NCI-H510A treated with DMSO at 0.1 percent for 48 hours (cell line): Measurements from ENCODE around the gene RABGAP1L.
A peak's percentile ranks its signal among the peaks of the same experiment; 100 is the strongest.
"Not testable (repeated sequence)": the region's sequence is repeated elsewhere in the genome, so short reads cannot be mapped to it uniquely, and the experiment has no call there.

Experiments used
- DNase-seq: peaks from one replicate; lab custom pipeline; 2025; lab: John Stamatoyannopoulos, UW

RABGAP1L gene

GRCh38 chr1:174577681-174578080 lies 418.4 kb downstream of the RABGAP1L start:
- no peak for DNase-seq

GRCh38 chr1:174580801-174581200 lies 421.5 kb downstream of the RABGAP1L start:
- no peak for DNase-seq

- DNase-seq = no peak
Observed at GRCh38 chr1:174583316-174583715, 424.0 kb downstream of the RABGAP1L start.

- DNase-seq = no peak
Observed at GRCh38 chr1:174584071-174584470, 424.8 kb downstream of the RABGAP1L start.

- not testable (repeated sequence) for DNase-seq
Observed at GRCh38 chr1:174588618-174589017, 429.3 kb downstream of the RABGAP1L start.

- DNase-seq = peak; percentile 2
Observed at GRCh38 chr1:174605198-174605597, 445.9 kb downstream of the RABGAP1L start.

- DNase-seq = no peak
Observed at GRCh38 chr1:174606471-174606870, 447.2 kb downstream of the RABGAP1L start.

- not testable (repeated sequence) for DNase-seq
Observed at GRCh38 chr1:174617905-174618304, 458.6 kb downstream of the RABGAP1L start.

GRCh38 chr1:174623324-174624035 lies 464.2 kb downstream of the RABGAP1L start:
- no peak for DNase-seq

GRCh38 chr1:174626031-174627025 lies 467.0 kb downstream of the RABGAP1L start:
- no peak for DNase-seq

GRCh38 chr1:174637487-174637886 lies 478.2 kb downstream of the RABGAP1L start:
- no peak for DNase-seq

GRCh38 chr1:174639461-174639860 lies 480.1 kb downstream of the RABGAP1L start:
- no peak for DNase-seq

- DNase-seq = no peak
Observed at GRCh38 chr1:174640783-174641182, 481.5 kb downstream of the RABGAP1L start.

GRCh38 chr1:174642393-174642792 lies 483.1 kb downstream of the RABGAP1L start:
- no peak for DNase-seq

- DNase-seq = no peak
Observed at GRCh38 chr1:174643206-174643605, 483.9 kb downstream of the RABGAP1L start.

- not testable (repeated sequence) for DNase-seq
Observed at GRCh38 chr1:174649572-174649971, 490.3 kb downstream of the RABGAP1L start.

GRCh38 chr1:174652569-174653280 lies 493.4 kb downstream of the RABGAP1L start:
- peak; percentile 17 for DNase-seq

GRCh38 chr1:174654560-174654959 lies 495.2 kb downstream of the RABGAP1L start:
- DNase-seq = no peak

- no peak for DNase-seq
Observed at GRCh38 chr1:174656409-174657059, 497.2 kb downstream of the RABGAP1L start.

- DNase-seq = no peak
Observed at GRCh38 chr1:174657411-174657810, 498.1 kb downstream of the RABGAP1L start.

GRCh38 chr1:174657893-174658292 lies 498.6 kb downstream of the RABGAP1L start:
- DNase-seq = no peak

GRCh38 chr1:174659823-174660222 lies 500.5 kb downstream of the RABGAP1L start:
- no peak for DNase-seq
